Activated CD4-positive, alpha-beta T cell treated with anti-CD3 and anti-CD28 coated beads, Interleukin-2, Interleukin-6, amounts not matched to agents 100 ng/mL and 50 ng/mL, durations not matched to agents 16 hours and 8 hours (primary cell): ENCODE data around the gene RAD51AP1.

Experiments
- DNase-seq: peaks from one replicate; pipeline ENCODE4 v3.0.0-alpha.2; 2020

RAD51AP1 gene

DNA sequence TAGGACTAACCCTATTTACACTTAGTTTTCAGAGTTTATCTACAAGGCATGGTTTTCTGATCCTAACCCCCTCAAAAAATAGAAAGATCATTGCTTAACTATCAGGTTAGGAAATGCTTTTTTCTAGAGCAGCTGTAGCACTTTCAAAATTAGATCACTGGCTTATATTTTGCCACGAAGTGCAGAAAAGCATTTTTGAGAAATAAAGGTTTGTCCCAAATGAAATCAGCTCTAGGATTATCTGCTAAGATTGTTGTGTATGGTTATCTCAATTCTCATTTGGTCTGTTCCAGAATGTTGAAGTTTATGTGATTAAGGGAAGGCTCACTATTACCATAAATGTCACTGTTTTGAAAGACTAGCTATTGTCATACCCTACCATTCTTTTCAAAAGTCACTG, 13.5 kb downstream of the RAD51AP1 start:
- no peak for DNase-seq

DNA sequence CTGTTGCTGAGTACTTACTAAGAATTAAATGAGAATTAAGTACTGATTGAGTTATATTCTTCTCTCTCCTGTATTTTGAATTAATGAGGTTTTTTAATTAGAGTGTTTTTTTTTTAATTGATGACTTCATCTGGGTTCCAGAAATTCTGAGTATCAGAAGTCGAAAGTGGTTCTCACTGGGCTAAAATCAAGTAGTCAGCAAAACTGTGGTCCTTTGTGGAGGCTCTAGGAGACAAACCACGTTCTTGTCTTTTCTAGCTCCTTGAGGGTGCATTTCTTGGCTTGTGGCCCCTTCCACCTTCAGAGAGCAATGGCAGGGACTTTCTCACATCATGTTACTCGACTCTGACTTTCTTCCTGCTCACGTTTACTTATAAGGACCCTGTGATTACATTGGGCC, 15.3 kb downstream of the RAD51AP1 start:
- DNase-seq = no peak

DNA sequence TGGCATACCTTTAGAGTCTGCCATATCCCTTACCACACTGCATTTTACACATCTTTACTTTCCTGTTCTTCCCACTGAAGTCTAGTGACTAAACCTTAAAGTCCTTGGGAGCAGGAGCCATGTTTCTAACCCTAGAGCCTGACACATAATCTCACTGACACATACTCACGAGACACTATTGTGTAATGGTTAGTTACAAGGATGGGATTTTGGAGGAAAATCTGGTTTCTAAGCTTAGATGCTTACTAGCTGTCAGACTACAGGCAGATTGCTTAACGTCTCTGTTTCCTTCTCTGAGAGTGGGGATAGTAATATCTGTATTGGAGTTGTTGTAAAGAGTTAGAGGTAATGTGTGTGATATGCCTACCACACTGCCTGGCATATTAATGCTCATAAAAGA, 17.1 kb downstream of the RAD51AP1 start:
- DNase-seq = no peak

DNA sequence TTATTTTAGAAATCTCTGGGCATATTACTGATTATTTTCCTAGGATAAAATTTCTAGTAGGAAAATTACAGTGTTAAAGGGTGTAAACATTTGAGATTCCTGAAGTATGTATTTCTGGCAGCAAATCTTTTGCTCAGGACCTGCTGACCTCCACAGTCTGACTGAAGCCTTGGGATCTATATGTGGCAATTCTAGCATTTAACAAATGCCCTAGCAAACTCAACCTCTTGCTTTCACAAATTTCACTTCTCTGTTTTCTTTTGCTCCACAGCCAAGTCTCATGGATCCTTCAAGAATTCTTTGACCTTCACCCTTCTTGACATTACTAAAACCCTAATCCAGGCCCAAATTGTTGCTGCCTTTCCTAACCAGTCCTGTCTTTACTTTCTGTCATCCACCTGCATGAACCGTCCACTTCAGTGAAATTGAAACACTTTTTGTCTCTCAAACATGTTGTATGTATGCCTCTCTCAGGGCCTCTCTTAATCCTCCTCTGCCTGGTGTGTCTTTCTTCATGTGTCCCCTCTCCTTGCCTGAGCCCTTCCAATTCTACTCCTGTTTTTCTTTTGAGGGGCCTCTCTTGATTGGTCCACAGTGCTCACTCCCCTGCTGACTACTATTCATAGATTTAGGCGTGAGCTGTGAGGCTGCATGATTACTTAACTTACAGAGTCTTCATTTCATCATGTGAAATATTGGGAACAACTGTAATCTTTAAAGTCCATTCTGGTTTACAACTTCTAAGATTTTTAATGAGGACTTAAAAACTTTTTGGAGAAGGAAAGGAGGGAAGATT, 18.2 kb downstream of the RAD51AP1 start:
- no peak for DNase-seq

DNA sequence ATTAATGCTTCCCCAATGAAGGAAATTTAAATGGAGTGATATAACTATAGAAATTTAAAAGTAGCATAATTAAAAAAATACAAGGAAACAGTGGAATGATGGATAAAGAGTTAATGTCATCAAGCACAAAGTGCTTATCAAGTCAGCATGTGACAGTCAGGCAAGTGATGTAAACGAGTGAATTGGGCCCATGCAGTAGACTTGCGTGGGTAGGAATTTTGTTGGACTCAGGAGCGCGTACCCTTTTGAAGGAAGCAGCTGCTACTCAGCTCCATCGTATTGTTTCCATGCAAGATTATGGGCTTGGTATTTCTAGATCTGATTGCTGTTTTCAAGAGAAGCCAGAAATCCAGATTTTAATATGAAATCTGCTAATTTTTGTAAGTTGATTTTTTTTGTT, 18.9 kb downstream of the RAD51AP1 start:
- DNase-seq = no peak

DNA sequence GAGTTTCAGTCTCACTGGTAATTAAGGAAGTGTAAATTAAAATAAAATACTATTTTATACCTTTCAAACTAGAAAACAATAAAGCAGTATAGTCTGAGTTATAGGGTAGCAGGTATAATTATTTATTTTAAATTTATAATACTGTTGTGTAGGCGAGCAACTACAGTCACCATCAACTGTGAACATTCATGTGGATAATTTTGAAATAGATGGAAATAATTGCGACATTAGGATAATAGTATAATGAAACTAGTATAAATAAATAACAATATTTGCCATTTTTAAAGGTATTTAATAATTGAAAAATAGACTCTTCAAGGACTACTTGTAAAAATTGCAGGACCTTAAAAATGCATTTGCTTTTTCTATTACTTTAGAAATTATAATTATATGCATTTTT, 19.5 kb downstream of the RAD51AP1 start:
- no peak for DNase-seq

DNA sequence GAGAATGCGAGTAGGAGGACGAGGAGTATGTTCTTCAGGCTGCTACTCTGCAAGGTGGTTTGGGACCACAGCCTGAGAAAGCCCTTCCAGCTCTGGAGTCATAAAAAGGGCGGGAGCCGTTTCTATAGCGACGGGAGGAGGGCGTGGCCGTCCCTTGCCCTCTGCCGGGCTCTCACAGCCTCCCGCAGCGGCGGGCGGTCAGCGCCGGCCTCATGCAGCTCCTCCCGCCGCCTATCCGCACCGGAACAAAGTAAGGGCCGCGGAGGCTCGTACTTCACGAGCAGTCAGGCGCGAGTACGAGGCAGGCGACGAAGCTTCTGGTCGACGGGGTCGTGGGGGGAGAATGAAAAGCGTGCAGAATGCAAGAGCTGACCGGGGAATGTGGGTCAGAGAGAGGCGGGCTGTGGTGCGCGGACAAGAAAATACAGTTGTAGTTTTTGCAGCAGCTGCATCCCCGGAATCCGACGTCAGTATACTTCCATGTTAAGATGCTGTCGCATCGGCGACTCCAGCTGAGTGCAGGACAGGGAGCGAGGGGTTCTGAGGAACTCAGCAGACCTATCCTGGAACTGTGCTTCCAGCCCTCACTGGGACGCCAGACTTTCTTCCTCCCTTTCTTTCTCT, 23.5 kb downstream of the RAD51AP1 start, which contains the start of gene DYRK4:
TSS of gene DYRK4 (plus strand) at position 175 of the 624 bp plus-strand sequence. CDS start at position 213, 38 bp downstream.
- no peak for DNase-seq

DNA sequence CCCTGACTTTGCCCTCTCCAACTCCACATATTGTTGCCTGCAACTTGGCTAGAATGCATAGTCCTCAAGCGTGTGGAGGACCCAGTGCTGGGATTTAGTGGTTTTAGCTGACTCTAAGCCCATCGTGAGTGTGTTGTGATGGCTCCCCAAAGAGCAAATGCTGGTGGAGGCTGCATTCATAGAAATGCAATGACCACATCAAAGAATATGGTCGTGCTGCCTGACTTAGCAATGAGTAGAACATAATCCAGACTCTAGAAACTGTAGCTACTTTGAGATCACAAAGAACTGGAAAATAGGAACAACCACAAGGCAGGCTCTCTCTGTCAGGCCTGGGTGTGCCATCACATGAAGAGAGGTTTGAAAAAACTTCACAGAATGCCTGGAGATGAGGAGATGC, 24.6 kb downstream of the RAD51AP1 start:
- DNase-seq = no peak

DNA sequence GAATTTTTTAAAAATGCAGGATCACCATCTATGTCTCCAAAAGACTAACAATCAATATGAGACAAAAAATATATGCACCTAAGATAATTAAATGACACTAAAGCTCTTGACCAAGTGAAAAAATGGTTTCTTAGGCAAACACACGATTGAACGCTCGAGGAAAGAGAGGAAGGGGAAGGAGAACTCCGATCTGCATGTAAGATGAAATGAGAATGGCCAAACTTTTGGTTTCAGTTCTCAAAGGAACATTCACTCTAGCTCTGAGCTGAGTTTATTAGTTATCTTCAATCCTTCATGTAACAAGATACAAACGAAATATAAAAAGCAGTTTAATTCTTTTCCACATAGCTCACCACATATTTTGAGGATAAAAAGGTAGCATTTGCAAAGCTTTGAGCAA, 26.1 kb downstream of the RAD51AP1 start:
- DNase-seq = no peak

DNA sequence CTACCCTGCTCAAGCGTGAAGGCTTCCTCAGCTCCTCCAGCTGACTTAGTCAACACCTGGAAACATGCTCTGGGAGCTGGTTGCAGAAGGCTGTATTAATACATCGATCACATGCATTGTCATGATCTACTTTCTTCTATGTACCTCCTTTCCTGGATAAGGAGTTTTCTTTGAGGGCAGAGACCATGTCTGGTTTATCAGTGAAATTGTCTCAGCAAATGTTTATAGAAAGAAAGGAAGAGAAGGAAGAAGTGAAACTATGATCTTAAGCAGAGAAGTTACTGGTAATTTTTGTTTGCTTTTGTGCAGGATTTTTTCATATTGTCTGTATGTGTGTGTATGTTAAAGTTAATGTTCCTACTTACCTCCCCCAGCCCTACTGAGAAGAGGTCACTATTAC, 27.8 kb downstream of the RAD51AP1 start:
- no peak for DNase-seq

DNA sequence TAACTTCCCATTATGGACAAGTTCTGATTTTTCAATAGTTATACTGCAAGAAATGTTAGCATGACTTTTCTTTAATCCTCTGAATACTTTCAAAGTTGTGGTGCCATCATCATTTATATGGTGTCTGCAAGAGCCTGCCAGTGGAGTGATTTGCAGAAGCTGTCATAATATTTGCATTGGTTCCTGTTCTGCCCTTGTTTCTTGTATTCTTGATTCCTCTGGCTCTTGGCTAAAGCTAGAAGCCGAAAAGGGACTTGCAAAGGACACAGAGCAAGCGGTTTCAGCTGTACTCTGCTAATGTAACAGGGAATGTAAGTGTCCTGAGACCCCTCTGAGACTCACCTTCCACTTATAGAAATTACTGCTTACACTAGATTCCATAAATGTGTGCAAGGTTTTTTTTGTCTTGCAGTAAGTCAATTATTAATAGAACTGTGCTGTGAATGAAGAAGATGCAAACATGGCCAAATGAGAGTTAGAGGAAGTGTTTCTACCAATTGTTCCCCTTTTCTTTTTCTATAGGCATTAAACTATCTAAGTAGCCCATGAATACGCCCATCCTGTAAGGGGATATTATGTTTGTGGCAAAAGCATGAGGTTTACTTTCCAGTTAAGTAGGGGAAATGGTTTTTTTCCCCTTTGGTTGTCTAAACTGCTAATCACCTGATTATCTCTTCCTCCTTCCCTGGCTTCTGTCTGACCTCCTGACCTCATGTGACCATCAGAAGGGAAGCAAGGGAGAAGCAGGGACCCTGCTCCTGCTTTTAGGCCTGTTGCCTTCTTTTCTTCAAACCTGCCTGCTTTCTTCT, 28.6 kb downstream of the RAD51AP1 start:
- DNase-seq = no peak

DNA sequence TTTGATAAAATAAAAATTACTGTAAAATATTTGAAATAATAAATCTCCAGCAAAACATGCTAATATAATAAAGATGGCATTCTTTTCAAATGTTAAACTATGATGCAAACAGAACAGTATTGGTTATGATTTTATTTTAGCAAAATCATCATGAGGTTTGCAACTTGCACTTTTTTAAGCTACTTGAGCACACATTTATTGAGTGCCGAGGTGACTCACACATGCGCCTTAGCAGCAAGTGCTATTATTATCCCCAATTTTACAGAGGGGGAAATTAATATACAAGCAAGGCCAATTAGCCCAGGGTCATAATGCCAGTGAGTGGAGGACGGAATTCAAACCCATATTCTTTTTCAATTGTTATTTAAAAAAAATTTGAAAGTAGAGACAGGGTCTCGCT, 30.6 kb downstream of the RAD51AP1 start:
- DNase-seq = no peak

DNA sequence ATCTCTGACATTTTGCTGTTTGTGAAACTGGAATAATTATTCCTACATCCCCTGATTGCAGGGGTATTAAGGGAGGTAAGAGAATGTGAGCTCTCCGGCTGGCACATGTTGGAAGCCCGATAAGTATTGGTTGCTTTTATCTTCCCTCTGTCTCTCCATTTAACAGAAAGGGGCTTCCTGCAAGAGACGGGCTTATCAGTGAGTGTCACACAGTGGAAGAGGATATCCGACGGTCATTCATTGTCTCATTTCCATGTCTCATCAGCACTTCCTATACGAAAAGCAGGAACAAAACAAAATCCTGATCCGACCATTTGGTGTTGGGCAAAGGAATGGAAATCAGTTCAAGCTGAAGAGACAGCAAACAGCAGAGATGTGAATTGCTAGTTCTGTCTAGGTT, 34.0 kb downstream of the RAD51AP1 start:
- no peak for DNase-seq

DNA sequence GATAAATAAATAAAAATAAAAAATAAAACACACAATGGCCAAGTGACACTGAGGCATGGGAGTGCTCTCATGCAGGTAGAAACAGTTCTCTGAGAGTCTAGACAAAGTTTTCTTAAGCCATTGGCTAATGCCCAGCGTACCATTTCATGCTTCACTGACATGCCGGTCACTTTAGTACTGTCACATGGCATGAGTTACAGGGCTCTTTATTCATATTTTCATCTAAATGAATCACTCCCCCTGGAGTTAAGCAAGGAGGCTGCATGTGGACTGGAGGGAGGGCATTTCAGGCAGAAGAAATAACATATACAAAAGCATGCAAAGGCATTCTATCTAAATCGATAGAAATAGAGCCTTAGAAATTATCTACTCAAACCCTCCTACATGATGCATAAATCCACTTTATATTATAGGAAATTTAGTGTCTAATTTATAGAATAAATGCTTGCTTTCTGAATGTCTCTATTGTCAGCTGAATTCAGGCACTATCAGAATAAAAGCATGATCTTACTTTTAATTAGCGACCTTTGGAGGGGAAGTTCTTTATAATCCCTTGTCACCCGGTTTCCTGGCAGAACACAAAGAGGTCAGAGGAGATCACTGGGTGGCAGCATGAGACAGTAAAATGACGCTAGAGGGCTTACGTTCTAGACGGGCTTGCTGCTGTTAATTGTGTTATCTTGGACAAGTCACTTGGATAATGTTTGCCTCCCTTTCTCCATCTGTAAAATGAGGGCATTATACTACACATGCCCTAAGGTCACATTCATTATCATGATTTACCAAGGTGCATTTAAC, 40.8 kb downstream of the RAD51AP1 start:
- DNase-seq = no peak

DNA sequence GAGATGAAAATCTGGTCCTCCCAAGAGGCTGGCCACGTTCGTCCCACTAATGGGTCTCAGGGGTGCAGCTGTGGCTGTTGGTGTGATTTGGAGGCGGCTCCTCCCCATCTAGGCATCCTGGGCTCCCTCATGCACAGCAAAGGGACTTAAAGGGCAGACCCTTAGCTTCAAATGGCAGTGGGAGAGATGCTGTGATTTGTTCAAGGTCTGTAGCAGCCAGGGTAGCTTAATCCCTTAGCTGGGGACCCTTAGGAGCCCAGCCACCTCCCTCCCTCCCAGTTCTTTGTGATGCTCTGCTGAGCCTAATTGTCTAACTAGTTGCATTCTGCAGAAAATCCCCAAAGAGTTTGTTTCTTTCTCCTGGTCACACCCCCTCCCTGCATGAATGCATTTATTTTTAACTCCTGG, 41.6 kb downstream of the RAD51AP1 start:
- no peak for DNase-seq

DNA sequence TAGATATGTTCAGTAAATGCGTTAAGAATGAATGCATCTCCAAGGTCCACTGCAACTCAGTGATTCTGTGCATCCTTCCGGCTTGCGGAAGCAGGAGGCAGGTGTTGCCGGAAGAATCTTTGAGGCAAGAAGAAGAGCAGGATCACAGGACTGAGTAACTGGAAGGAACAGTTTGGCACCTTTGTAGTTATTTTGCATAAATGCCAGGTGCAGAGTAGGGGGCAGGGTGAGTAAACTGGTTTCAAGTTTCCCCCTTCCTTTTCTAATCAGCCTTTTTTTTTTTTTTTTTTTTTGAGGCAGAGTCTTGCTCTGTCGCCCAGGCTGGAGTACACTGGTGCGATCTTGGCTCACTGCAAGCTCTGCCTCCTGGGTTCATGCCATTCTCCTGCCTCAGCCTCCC, 45.6 kb downstream of the RAD51AP1 start:
- no peak for DNase-seq

DNA sequence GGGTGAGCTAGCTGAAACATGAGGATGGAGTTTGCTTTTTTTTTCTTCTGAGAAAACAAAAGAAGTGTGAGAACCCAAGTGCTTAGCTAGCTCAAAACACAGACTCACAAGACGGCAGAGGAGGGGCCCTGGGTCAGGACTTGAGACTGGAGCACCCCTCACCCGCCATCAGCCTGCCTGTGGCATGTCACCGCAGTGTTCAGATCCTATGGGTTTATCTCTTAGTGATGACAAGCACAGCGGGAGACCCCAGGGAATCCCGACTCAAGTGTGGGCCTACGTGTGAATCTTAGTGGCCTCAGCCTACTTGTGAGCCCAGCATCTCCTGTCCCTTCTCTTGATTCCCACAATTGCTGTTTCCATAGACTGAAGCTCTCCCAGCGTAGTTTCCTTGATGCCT, 46.2 kb downstream of the RAD51AP1 start:
- DNase-seq = no peak

DNA sequence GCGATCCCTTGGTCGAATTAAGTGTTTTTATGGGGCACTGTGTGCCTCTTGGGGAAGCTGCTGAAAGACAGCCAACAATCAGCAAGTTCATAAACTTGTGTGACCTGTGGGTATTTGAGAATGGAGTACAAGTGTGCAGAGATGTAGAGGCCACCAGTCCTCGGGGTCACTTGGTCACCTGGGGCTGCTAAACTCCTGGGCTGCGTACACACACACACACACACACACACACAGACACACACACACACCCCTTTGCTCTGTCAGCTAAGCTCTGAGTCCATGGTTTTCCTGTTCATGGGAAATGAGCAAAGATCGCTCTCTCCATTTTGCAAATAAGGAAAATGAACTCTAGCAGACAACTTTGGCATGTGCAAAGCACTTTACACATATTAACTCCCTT, 47.8 kb downstream of the RAD51AP1 start:
- no peak for DNase-seq

DNA sequence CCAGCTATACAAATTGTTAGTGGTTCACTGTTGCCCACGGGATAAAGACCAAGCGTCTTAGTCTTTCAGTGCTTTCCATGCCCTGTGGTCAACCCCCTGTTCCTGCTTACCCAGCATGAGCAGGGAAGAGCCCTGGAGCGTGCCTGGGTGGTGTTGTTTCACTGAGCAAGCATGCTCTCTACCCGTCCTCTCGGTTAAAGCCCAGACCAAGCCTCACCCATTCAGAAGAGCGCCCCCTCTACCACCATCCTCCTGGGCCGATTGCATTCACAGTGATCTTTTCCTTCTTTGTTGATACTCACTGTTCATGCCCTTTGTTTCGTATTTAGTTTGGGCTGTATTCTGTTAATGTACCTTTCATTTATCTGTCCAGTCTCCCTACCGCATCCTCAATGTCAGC, 48.4 kb downstream of the RAD51AP1 start:
- DNase-seq = no peak

DNA sequence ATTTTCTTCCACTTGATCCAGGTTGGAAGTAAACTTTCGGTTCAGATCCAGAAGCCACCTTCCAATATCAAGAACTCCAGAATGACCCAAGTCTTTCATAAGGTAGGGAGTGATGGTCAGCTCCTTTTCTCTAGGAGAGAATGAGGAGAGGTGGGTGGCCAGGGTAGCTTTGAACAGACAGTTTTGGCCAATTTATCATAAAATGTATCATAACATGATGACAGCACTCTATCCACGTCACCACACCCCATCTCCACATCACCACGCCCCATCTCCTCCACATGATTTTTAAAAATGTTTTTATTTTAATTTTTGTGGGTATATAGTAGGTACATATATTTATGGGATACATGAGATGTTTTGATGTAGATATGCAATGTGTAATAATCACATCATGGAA, 50.2 kb downstream of the RAD51AP1 start:
- DNase-seq = no peak

DNA sequence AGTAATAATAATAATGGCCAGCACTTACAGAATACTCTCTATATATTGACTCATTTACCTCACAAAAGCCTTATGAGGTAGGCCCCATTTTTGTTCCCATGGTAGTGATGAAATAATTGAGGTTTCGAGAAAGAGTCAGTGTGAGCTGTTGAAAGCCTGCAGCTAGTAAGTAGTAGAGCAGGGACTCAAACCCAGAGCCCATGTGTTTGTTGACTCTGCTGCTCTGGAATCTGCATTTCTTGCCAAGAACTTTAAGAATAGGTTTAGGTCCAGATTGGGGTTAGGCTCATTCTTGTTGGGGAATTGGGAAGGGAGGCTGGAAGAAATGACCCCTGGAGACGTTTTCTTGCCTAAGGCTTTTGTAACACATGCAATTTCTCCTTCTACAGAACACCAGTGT, 51.3 kb downstream of the RAD51AP1 start:
- DNase-seq = no peak

DNA sequence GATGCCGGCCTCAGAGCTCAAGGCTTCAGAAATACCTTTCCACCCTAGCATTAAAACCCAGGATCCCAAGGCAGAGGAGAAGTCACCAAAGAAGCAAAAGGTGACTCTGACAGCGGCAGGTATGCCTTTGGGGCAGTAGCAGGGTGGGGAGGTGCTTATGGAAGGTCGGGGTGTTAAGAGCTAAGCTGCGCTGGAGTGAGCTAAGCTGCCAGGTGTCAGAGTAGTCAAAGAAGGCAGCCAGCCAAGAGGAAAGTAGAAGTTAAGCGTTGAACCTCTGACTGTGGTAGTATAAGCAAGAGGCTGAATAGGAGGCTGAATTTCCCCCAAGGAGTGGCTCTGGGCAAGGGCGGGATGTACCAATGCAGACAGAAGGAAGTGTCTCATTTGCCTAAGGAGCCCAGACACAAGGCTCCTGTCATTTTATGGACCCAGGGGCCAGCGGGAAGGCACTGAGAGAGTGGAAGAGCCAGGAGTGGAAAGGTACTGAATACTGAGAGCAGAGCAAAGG, 52.5 kb downstream of the RAD51AP1 start:
- DNase-seq = no peak

DNA sequence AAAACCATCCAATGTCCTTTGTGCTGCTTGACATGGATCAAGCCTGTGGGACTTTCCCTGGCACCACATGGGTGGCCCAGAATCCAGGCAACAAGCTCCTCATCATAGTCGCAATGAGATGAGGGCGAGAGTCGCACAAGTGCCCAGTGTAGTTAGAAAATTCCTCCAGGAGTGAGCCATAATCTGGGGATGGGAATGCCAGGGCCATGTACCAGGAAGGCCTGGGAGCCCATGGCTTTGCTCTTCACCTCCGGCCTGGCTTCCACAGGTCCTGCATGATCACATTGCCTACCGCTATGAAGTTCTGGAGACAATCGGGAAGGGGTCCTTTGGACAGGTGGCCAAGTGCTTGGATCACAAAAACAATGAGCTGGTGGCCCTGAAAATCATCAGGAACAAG, 57.2 kb downstream of the RAD51AP1 start:
- no peak for DNase-seq
